GM12891 (cell line): Measurements from ENCODE around the gene FHOD1.
A peak's percentile ranks its signal among the peaks of the same experiment; 100 is the strongest.

ENCODE experiments used
- PAX5 ChIP-seq: IDR thresholded peaks from 2 replicates; pipeline ENCODE4 v1.6.1; 2011; ENCODE audit warnings: low read length, moderate library complexity, mild to moderate bottlenecking; ENCODE audit not compliant: insufficient read depth, severe bottlenecking
- POLR2A ChIP-seq: IDR thresholded peaks from 2 replicates; pipeline ENCODE4 v1.6.1; 2011; ENCODE audit warnings: low read depth, low read length, control low read depth
- POLR2AphosphoS5 ChIP-seq: IDR thresholded peaks from 2 replicates; pipeline ENCODE4 v1.6.1; 2011; ENCODE audit warnings: low read depth, low read length, control low read depth
- POU2F2 ChIP-seq: IDR thresholded peaks from 2 replicates; pipeline ENCODE4 v1.6.1; 2011; ENCODE audit warnings: low read depth, mild to moderate bottlenecking, control low read depth, low read length, moderate library complexity
- SPI1 ChIP-seq: IDR thresholded peaks from 2 replicates; pipeline ENCODE4 v1.6.1; 2011; ENCODE audit warnings: low read depth, low read length, control low read depth
- TAF1 ChIP-seq: IDR thresholded peaks from 2 replicates; pipeline ENCODE4 v1.6.1; 2011; ENCODE audit warnings: low read depth, low read length, control low read depth

DNA sequence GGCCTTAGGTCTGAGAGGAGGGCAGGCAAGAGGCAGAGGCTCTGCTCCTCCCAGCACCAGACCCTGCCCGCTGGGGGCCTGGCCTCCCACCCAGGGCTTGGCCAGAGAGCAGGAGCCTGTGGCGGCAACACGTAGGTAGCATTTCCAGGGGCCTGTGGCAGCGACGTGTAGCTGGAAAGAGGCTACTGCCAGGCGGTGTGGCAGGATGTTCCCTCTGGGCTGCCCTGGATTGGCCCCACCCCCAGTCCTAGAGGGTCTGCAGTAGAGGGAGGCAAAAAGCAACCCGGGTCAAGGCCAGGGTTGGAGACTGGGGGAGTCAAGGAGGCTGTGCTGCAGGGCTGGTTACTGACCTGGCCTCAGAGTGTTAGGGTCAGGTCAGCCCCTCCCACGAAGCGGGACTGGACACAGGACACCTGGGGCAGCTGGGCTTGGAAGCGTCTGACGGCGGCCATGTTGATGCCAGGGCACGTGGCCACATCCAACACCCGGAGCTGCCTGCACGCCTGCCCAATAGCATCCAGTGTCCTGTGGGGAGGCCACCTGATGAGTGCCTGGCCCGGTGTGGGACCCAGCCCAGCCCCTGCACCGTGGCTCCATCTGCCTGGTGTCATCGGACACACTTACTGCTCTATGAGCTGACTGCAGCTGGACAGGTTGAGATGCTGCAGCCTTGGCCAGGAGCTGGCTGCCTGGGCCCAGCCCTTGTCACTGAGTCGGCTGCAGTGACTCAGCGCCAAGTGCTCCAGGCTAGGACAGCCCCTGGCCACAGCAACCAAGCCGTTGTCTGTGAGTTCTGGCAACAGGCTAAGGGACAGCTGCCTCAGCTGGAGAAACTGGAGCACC is 39.8 kb downstream of the FHOD1 start:
- TF ChIP-seq POLR2AphosphoS5 (peak; percentile 38; the same call in 1 of the 2 replicates), POLR2A (no peak), SPI1 (no peak), PAX5 (no peak), POU2F2 (no peak), TAF1 (no peak)
